Measurements from ENCODE around the gene TFAP2D.

TFAP2D gene

GRCh38 chr6:50721978-50722377, 8.7 kb downstream of the TFAP2D start:
- DNase-seq: no peak

GRCh38 chr6:50722829-50723554, 9.7 kb downstream of the TFAP2D start:
- DNase-seq: no peak

- DNase-seq: no peak
Observed at GRCh38 chr6:50724381-50725124, 11.2 kb downstream of the TFAP2D start.

GRCh38 chr6:50734488-50734887, 21.2 kb downstream of the TFAP2D start:
- no peak for DNase-seq

GRCh38 chr6:50742161-50742560, 28.8 kb downstream of the TFAP2D start:
- no peak for DNase-seq

GRCh38 chr6:50744976-50745375, 31.6 kb downstream of the TFAP2D start:
- DNase-seq: no peak

GRCh38 chr6:50762798-50763197, 49.5 kb downstream of the TFAP2D start:
- DNase-seq: no peak

- no peak for DNase-seq
Observed at GRCh38 chr6:50778696-50779095, 65.4 kb downstream of the TFAP2D start.

- DNase-seq: no peak
Observed at GRCh38 chr6:50780382-50780781, 67.1 kb downstream of the TFAP2D start.

GRCh38 chr6:50785921-50786320, 72.6 kb downstream of the TFAP2D start:
- no peak for DNase-seq

GRCh38 chr6:50791900-50792508, 78.7 kb downstream of the TFAP2D start:
- DNase-seq: no peak

GRCh38 chr6:50792771-50793170, 79.4 kb downstream of the TFAP2D start:
- DNase-seq: no peak

- no peak for DNase-seq
Observed at GRCh38 chr6:50795574-50795973, 82.2 kb downstream of the TFAP2D start.

- no peak for DNase-seq
Observed at GRCh38 chr6:50804283-50804682, 91.0 kb downstream of the TFAP2D start.

GRCh38 chr6:50807035-50807434, 93.7 kb downstream of the TFAP2D start:
- DNase-seq: no peak

GRCh38 chr6:50815436-50816114, 102.2 kb downstream of the TFAP2D start:
- DNase-seq: no peak

GRCh38 chr6:50816115-50816675, 102.9 kb downstream of the TFAP2D start:
- DNase-seq: no peak

- DNase-seq: no peak
Observed at GRCh38 chr6:50816947-50817645, 103.8 kb downstream of the TFAP2D start.

GRCh38 chr6:50817646-50817950, 104.3 kb downstream of the TFAP2D start:
- no peak for DNase-seq

GRCh38 chr6:50818020-50818419, 104.7 kb downstream of the TFAP2D start:
- DNase-seq: no peak

- DNase-seq: no peak
Observed at GRCh38 chr6:50818673-50819072, 105.3 kb downstream of the TFAP2D start, which contains the start of gene TFAP2B. Gene TFAP2B, plus strand, starts transcription at chr6:50818871. Its CDS starts 21 bp downstream, at chr6:50818892.

- no peak for DNase-seq
Observed at GRCh38 chr6:50819466-50819903, 106.2 kb downstream of the TFAP2D start.
